ENCODE measurements around the gene NETO1. TPM values are rescaled to one million over a fixed set of nuclear protein-coding genes. Genes with fewer than 3 reads are reported as not detected.

Gene NETO1
- total and polyA plus RNA-seq, 2 of the 13 experiments (the other 11 are each of a cell fraction or from before 2014, with no cell fraction given), result not detected

DNA sequence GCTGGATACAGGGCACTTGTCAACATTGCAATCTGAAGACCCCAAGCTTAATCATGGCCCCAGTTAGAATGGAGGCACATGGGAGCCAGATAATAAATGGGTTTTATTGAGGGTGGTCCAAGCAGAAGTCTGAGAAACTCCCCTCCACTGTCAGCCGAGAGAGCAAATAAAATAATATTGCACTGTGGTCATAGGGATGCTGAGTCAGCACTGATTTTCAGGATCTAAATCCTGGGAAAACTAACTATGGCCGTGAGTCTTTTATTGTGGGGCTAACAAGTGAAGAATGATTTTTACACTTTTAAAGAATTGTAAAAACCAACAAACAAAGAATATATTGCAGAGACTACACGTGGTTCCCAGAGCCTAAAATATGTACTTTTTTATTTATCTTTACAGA, 31.1 kb upstream of the NETO1 start:
- no peak for FAIRE-seq
- POLR2A ChIA-PET, result no interaction called here

GRCh38 chr18:72895548-72895947, 27.8 kb upstream of the NETO1 start:
- Histone ChIP-seq H3K27me3 (ENCODE audit: control insufficient read depth in 1 of 2, insufficient read depth in 2 of 2, low read length in 2 of 2) (no peaks in the 10 kb centered on the region), H4K20me1 (ENCODE audit: insufficient read depth, low read length) (no peaks in the 10 kb centered on the region), H3K9ac (ENCODE audit: insufficient read depth, low read depth, low read length) (no peak overlapping the region), H3K36me3 (replicated peaks in 1 of 2; ENCODE audit: control insufficient read depth in 1 of 2, insufficient read depth in 2 of 2, low read length in 2 of 2) (no peaks in the 10 kb centered on the region), H3K9me3 (ENCODE audit: low read length) (no peaks in the 10 kb centered on the region; the same call in 1 of the 2 replicates), H3K4me2 (ENCODE audit: low read depth, low read length) (no peak overlapping the region), H3K4me3 (replicated peaks in 1 of 3; ENCODE audit: insufficient read depth in 1 of 3, low read depth in 2 of 3, low read length in 3 of 3) (no peak overlapping the region), H3K4me1 (ENCODE audit: insufficient read depth, low read length) (peaks cover 8% of the 10 kb centered on the region; the same call in 1 of the 2 replicates), H2AFZ (ENCODE audit: low read length) (no peak overlapping the region), H3K79me2 (ENCODE audit: insufficient read depth, low read length) (no peaks in the 10 kb centered on the region), H3K27ac (ENCODE audit: extremely low read length, insufficient read depth, low read length) (no peak overlapping the region)
- ChIA-PET CTCF (ENCODE audit: low intra/inter-chr PET ratio, low total read pairs) (no interaction called here), POLR2A (no interaction called here)
- DNase-seq (ENCODE audit: low spot score), result no peak
- no peak for ATAC-seq
- in situ Hi-C loops (cut with HindIII; ENCODE audit: extremely low pct_ligation_motif_present, low pct_unique_long_range_greater_than_20kb) (no loop called here), intact Hi-C loops (cut with micrococcal nuclease; ENCODE audit: unreplicated experiment) (no loop called here)
- no peak for FAIRE-seq
- BruUV-seq (replicated peaks), result no TSS peak
- WGBS (ENCODE audit: low lambda C conversion rate), result 0% methylated on average over 2 of the region's 2 CpGs
- TF ChIP-seq ZBTB3 (CRISPR knock-in tag; IDR thresholded peaks at IDR 0.05; ENCODE audit: borderline replicate concordance, low read depth), result no peak
- no peak for TF ChIP-seq ATF7 (IDR thresholded peaks at IDR 0.05)
- no peak for TF ChIP-seq ATF7 (CRISPR knock-in tag; IDR thresholded peaks at IDR 0.05)
- no peak for TF ChIP-seq RFX5 (IDR thresholded peaks at IDR 0.05; ENCODE audit: low read depth, low read length)
- TF ChIP-seq, protein P1, sequence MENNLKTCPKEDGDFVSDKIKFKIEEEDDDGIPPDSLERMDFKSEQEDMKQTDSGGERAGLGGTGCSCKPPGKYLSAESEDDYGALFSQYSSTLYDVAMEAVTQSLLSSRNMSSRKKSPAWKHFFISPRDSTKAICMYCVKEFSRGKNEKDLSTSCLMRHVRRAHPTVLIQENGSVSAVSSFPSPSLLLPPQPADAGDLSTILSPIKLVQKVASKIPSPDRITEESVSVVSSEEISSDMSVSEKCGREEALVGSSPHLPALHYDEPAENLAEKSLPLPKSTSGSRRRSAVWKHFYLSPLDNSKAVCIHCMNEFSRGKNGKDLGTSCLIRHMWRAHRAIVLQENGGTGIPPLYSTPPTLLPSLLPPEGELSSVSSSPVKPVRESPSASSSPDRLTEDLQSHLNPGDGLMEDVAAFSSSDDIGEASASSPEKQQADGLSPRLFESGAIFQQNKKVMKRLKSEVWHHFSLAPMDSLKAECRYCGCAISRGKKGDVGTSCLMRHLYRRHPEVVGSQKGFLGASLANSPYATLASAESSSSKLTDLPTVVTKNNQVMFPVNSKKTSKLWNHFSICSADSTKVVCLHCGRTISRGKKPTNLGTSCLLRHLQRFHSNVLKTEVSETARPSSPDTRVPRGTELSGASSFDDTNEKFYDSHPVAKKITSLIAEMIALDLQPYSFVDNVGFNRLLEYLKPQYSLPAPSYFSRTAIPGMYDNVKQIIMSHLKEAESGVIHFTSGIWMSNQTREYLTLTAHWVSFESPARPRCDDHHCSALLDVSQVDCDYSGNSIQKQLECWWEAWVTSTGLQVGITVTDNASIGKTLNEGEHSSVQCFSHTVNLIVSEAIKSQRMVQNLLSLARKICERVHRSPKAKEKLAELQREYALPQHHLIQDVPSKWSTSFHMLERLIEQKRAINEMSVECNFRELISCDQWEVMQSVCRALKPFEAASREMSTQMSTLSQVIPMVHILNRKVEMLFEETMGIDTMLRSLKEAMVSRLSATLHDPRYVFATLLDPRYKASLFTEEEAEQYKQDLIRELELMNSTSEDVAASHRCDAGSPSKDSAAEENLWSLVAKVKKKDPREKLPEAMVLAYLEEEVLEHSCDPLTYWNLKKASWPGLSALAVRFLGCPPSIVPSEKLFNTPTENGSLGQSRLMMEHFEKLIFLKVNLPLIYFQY (CRISPR knock-in tag; IDR thresholded peaks at IDR 0.05; ENCODE audit: borderline replicate concordance), result no peak
- no peak for TF ChIP-seq MLLT10 (CRISPR knock-in tag; IDR thresholded peaks at IDR 0.05)
- TF ChIP-seq ZBTB42 (CRISPR knock-in tag; IDR thresholded peaks at IDR 0.05), result no peak
- no peak for TF ChIP-seq DR1 (CRISPR knock-in tag; IDR thresholded peaks at IDR 0.05)
- TF ChIP-seq NCOA5 (CRISPR knock-in tag; IDR thresholded peaks at IDR 0.05), result no peak
- no peak for TF ChIP-seq ZNF350 (CRISPR knock-in tag; IDR thresholded peaks at IDR 0.05; ENCODE audit: borderline replicate concordance, low read depth)
- no peak for TF ChIP-seq ZNF557 (CRISPR knock-in tag; IDR thresholded peaks at IDR 0.05)
- no peak for TF ChIP-seq ZFP62 (CRISPR knock-in tag; IDR thresholded peaks at IDR 0.05)

More for the DNA sequence above, 31.1 kb upstream of the NETO1 start:
- BruUV-seq (replicated peaks), result no TSS peak
- no peak overlapping the region for H3K4me3 ChIP-seq (replicated peaks in 1 of 3; ENCODE audit: insufficient read depth in 1 of 3, low read depth in 2 of 3, low read length in 3 of 3)
- H3K9me3 ChIP-seq (ENCODE audit: low read length), result no peaks in the 10 kb centered on the region; the same call in 1 of the 2 replicates
- H3K79me2 ChIP-seq (ENCODE audit: insufficient read depth, low read length), result no peaks in the 10 kb centered on the region
- ATAC-seq, result no peak
- in situ Hi-C loops (cut with HindIII; ENCODE audit: extremely low pct_ligation_motif_present, low pct_unique_long_range_greater_than_20kb), result no loop called here
- H2AFZ ChIP-seq (ENCODE audit: low read length), result no peak overlapping the region
- H3K4me2 ChIP-seq (ENCODE audit: low read depth, low read length), result no peak overlapping the region
- 1% methylated on average over 3 of the region's 3 CpGs for WGBS (ENCODE audit: low lambda C conversion rate)
- intact Hi-C loops (cut with micrococcal nuclease; ENCODE audit: unreplicated experiment), result no loop called here
- no peaks in the 10 kb centered on the region for H3K27me3 ChIP-seq (ENCODE audit: control insufficient read depth in 1 of 2, insufficient read depth in 2 of 2, low read length in 2 of 2)
- CTCF ChIA-PET (ENCODE audit: low intra/inter-chr PET ratio, low total read pairs), result no interaction called here
- no peak overlapping the region for H3K9ac ChIP-seq (ENCODE audit: insufficient read depth, low read depth, low read length)
- DNase-seq (ENCODE audit: low spot score), result no peak
- H3K36me3 ChIP-seq (replicated peaks in 1 of 2; ENCODE audit: control insufficient read depth in 1 of 2, insufficient read depth in 2 of 2, low read length in 2 of 2), result no peaks in the 10 kb centered on the region
- no peaks in the 10 kb centered on the region for H4K20me1 ChIP-seq (ENCODE audit: insufficient read depth, low read length)
- TF ChIP-seq HMG20A (CRISPR knock-in tag; IDR thresholded peaks at IDR 0.05; ENCODE audit: borderline replicate concordance) (no peak), ZFYVE20 (CRISPR knock-in tag; IDR thresholded peaks at IDR 0.05; ENCODE audit: borderline replicate concordance, low read depth) (no peak), MAFF (IDR thresholded peaks at IDR 0.05; ENCODE audit: low read depth, low read length) (peak; percentile 92), ZNF33A (CRISPR knock-in tag; IDR thresholded peaks at IDR 0.05; ENCODE audit: borderline replicate concordance) (no peak), MAFK (conservative IDR thresholded peaks at IDR 0.05 in 1 of 2, IDR thresholded peaks at IDR 0.05 in 1 of 2; ENCODE audit: low read length in 2 of 2) (peak; percentile 93 to 95)
- H3K27ac ChIP-seq (ENCODE audit: extremely low read length, insufficient read depth, low read length), result no peak overlapping the region
- H3K4me1 ChIP-seq (ENCODE audit: insufficient read depth, low read length), result peaks cover 8% of the 10 kb centered on the region; the same call in 1 of the 2 replicates

Data from HepG2 (cell line).